HG03175 (cell line): ENCODE measurements around the gene CNTNAP5.
"Not testable (repeated sequence)": the region's sequence is repeated elsewhere in the genome, so short reads cannot be mapped to it uniquely, and the experiment has no call there.

Source experiments
- ATAC-seq: cut with Tn5 transposase; IDR thresholded peaks from one replicate; pipeline ENCODE4 v1.9.1; 2021; ENCODE audit warnings: mild to moderate bottlenecking, moderate library complexity; ENCODE audit not compliant: unreplicated experiment

The CNTNAP5 gene

DNA sequence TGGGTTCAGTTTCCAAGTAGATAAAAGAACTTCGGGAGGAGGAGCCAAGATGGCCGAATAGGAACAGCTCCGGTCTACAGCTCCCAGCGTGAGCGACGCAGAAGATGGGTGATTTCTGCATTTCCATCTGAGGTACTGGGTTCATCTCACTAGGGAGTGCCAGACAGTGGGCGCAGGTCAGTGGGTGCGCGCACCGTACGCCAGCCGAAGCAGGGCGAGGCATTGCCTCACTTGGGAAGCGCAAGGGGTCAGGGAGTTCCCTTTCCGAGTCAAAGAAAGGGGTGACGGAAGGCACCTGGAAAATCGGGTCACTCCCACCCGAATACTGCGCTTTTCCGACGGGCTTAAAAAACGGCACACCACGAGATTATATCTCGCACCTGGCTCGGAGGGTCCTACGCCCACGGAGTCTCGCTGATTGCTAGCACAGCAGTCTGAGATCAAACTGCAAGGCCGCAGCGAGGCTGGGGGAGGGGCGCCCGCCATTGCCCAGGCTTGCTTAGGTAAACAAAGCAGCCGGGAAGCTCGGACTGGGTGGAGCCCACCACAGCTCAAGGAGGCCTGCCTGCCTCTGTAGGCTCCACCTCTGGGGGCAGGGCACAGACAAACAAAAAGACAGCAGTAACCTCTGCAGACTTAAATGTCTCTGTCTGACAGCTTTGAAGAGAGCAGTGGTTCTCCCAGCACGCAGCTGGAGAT, 382.9 kb downstream of the CNTNAP5 start:
- ATAC-seq, result not testable (repeated sequence)

GRCh38 chr2:124424074-124424473, 399.0 kb downstream of the CNTNAP5 start:
- ATAC-seq, result no peak

DNA sequence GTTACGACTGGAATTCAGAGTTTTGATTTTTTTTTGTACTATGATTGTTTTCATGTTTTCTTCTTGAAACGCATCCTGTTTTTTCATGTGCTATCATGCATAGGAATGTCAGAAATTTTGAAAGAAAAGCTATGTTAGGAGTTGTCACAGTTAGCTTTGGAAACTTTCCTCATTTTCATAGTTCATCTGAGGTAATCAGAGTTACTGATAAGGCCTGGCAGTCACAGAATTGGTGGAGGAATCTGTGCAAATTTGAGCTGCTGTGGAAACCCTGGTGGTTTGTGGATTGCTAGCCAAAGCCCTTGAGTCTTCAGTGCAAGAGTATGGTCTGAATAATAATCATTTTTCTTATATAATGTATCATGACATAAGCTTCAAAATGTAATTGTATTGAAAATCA, 401.0 kb downstream of the CNTNAP5 start:
- ATAC-seq, result no peak

DNA sequence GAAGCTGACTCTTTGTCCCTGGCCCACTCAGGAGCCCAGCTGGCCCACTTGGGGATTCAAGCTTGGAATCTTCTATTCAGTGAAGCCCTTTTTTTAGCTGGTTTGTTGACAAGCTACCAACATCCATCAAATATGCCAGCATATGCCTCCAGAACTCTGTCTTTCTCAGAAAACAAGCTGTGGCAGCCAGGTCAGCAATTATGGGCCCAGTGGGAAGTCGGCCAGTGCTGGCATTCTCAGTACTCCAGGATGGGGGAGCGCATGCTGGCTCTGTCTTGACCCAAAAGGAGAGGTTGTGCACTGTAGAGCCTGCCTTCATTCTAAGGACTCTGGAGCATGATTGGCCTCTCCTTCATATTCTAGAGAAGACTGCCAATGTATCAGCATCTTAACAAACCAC, 401.5 kb downstream of the CNTNAP5 start:
- ATAC-seq, result no peak

- ATAC-seq, result no peak
Observed at GRCh38 chr2:124437811-124438210, 412.7 kb downstream of the CNTNAP5 start.

- no peak for ATAC-seq
Observed at GRCh38 chr2:124450481-124450880, 425.4 kb downstream of the CNTNAP5 start.

DNA sequence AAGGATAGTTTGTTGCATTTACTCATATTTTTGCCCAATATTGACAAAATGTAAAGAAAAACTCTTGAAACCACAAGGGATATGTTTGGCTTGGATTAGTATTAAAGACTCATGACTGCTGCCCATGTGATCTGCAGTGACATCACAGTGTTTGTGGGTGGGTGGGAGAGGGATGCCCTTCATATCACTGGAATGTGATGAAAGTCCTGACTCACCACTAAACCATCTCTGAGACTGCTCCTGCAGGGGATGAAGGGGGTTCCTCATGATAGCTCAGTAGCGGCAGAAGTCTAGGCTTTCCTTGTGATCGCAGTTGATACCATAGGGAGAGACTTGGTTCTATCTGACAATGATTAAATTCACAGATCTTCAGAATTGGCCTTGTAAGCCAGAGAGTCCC, 451.2 kb downstream of the CNTNAP5 start:
- no peak for ATAC-seq

- no peak for ATAC-seq
Observed at GRCh38 chr2:124478761-124479160, 453.7 kb downstream of the CNTNAP5 start.

DNA sequence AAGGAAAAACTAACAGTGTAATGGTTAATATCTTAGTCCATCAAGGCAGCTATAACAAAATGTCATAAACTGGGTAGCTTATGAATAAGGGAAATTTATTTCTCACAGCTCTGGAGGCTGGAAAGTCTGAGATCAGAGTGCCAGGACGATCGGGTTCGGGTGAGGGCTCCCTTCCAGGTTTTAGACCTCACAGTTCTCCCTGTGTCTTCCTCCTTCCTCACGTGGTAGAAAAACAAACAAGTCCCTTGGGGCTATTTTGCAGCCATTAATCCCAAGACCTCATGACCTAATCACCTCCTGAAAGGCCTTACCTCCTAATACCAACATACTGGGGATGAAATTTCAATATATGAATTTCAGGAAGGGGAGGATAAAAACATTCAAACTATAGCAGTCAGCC, 455.9 kb downstream of the CNTNAP5 start:
- ATAC-seq, result no peak

DNA sequence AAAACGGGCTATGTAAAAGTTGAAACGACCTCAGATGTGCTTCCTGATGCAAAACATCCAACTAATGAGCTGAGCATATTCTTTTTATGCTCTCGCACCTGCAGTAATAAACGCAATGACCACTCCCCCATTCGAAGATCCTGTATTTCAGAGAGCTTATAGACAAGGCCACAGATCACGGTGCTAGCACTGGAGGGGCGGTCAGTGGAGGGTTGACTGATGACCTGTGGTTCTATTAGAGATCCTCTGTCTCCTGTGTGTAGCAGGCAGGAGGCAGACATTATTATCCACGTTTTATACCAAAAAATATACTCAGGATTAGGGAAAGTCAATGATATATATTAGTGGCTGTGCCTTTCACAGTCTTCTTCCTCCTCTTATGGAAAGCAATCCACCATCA, 457.0 kb downstream of the CNTNAP5 start:
- ATAC-seq, result no peak

DNA sequence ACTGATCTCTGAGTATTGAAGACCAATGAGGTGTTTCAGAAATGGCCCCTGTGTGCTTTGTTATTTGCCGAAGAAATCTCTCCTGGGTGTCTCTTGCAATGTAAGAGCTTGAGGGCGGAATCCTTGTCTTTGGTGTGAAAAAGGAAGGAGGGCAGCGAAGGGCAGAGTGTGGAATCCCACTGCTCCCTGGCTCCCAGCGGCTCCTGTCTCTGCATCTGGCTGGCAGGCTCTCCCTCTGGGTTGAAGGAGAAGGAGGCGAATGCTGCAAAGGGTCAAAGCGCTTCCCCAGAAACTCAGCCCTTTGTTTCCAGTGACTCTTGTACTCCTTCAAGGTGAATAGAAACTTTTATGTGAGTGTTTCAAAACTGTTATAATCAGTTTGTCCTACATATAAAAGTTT, 457.5 kb downstream of the CNTNAP5 start:
- ATAC-seq, result no peak

DNA sequence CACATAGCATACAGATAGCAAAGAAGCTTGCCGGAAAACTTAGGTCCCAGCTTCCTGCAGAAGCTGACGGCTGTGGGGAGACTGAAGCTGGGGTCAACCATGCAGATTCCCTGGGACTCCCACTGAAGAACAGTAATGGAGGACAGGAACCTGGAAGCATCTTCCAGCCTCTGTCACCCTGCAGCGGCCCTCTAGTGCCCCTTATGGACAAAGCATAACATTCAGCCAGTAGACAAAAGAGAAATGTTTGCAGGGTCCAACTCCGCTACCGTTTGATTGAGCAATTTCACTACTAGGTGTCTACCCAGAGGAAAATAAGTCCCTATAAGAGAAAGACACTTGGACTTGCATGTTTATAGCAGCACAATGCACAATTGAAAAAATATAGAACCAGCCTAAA, 460.6 kb downstream of the CNTNAP5 start:
- no peak for ATAC-seq

- no peak for ATAC-seq
Observed at GRCh38 chr2:124489686-124490085, 464.6 kb downstream of the CNTNAP5 start.

DNA sequence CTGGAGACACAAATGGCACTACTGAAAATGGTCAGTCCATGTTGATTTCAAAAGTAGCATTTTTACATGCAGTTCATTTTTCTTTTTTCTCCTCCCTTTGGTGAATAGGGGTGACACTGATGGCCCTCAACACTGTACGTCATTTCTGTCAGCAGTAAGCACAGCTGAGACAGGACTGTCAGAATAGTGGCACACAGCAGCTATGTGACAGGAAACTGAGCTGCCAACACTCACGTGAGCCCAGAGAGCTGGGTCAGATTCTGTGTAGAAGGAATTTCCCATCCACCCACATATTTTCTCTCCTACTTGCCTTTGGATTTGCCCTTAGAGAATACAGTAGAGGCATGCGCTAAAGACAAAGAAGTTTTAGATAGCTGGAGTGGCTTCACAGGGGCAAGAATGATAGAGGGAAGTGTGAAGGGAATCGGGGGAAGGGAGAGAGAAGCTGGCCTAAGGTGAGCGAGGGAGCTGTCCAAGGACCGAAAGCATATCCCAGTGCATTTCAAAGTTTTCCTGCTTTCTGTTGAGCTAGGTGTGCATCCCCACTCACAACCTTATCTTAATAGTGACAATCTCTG, 476.6 kb downstream of the CNTNAP5 start:
- no peak for ATAC-seq

DNA sequence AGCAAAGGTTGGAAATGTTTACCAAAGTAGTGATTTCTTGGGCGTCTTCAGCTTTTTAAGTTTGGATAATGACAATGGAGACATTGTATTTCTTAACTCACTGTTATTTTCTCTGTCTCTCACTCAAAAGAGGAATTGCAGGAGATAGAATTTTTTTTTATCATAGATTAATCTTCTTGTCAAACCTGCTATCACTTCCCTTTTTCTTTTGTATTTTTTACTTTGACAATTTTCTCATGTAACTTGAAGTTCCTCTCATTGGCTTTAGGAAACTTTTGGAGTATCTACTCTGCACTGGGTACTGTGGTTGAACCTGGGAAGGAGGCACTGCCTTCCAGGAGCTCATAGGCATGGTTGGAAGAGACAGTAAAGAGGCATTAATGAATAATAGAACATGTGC, 489.1 kb downstream of the CNTNAP5 start:
- ATAC-seq, result no peak

DNA sequence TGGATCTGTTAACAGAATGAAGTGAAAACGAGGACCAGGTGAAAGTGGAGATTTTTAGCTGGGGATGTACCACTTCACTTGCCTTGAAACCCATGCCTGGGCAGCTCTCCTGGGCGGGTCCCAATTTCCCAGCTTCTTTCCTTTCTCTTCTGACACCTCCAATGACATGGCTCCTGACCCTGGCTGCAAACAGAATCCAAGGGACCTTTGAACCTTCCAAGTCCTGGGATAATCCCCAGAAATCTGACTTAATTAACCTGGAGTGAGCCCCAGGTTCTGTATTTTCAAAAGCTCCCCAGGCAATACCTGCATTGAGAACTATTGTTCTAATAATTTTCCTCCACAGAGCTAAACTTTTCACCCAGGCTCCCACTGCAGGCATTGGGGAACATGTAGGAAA, 495.9 kb downstream of the CNTNAP5 start:
- ATAC-seq, result no peak

DNA sequence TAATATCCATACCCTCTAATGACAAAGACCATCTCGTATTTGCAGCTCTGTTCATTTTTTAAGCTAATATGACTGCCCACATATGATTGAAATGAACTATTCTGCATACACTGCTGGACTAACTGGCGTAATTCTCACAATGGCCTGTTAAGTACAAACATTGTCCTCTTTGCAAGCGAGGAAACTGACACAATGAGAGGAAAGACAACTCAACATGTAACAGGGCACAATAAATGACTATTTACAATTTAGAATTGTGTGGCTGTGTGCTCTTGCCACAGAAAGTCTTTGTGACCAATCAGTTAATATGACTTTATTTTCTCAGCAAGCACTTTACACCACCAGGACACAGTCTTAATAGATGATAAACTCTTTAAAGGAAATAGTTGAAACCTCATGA, 498.0 kb downstream of the CNTNAP5 start:
- ATAC-seq, result no peak

GRCh38 chr2:124524155-124524915, 499.2 kb downstream of the CNTNAP5 start:
- ATAC-seq, result no peak

DNA sequence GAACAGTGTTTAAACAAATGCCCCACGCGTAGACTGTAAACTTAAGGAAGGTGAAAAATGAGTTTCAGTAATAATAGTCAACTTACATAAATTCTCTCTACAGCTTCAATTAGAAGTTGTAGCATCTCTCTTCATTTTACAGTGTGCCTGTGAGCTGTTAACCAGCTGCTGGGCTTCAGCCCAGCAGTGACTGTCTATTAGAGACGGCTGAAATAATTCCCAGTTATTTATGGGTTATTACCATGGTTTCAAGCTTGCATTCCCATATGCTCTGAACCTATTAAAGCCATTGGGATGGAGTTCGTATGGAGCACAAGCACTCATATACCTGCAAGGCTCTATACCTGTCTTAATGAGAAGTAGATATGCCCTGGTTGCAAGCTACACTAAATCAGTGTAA, 501.1 kb downstream of the CNTNAP5 start:
- ATAC-seq, result no peak

GRCh38 chr2:124530203-124530602, 505.1 kb downstream of the CNTNAP5 start:
- no peak for ATAC-seq

DNA sequence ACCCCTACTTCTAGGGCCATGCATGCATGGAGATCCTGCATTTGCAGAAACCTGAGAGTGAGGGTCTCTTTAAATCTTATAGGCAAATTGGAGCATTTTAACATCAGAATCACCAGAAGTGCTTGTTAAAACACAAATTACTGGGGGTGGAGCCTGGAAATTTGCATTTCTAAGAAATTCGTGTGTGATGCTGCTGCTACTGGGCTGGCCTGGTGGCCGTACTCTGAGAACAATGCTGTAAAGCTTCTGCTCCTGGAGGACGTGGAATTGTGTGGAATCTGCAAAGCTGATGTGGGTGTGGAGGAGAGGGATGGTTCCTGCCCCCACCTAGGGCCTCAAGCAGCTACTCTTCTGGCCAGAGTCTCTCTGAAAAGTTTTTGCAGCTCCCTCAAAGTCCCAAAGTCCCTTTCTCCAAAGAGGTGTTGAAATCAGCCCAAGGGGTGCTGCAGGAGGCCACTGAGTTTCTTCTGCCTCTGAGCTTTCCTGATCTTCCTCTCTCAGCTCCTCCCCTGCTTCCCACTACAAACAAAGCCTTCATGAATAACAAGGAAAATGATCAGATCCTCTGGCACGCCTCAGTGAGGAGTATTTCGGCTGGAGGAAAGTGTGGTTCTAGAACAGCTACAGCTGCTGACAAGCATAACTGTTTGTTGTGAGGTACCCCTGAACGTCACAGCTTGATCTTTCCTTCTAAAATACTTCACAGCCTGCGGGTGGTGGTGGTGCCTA, 508.3 kb downstream of the CNTNAP5 start:
- ATAC-seq, result no peak

DNA sequence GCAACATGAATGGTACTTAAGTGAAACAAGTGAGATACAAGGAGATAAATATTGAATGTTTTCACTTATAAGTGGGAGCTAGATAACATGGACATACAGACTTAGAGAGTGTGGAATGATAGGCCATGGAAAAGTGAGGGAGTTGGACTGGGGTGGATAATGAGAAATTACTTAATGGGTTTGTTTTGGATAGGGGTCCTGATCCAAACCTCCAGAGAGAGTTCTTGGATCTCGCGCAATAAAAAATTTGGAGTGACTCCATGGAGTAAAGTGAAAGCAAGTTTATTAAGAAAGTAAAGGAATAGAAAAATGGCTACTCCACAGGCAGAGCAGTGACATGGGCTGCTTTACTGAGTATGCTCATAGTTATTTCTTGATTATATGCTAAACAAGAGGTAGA, 508.9 kb downstream of the CNTNAP5 start:
- no peak for ATAC-seq
